Left forelimb (tissue), 1 donor: Measurements from ENCODE around the gene TRANK1.
"Not testable (repeated sequence)": the region's sequence is repeated elsewhere in the genome, so short reads cannot be mapped to it uniquely, and the experiment has no call there.

ENCODE experiments used
- DNase-seq: peaks from one replicate; pipeline ENCODE4 v3.0.0-alpha.2; 2018; ENCODE audit warnings: low spot score

The TRANK1 gene

DNA sequence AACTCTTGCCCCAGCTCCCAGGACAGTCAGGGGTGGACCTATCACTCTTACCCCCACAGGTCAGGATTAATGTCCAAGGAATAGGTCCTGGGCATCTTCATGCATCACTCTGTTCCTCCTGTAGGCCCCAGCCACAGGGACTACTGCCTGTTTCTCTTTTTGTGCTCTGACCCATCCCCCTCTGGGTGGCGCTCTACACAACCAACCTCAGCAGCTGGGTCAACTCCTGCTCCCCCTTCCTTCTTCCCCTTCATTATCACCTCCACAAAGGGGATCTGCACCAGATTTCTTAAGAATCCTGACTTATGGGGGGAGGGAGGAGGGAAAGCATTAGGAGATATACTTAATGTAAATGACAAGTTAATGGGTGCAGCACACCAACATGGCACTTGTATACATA lies 12.2 kb upstream of the TRANK1 start:
- DNase-seq = no peak

DNA sequence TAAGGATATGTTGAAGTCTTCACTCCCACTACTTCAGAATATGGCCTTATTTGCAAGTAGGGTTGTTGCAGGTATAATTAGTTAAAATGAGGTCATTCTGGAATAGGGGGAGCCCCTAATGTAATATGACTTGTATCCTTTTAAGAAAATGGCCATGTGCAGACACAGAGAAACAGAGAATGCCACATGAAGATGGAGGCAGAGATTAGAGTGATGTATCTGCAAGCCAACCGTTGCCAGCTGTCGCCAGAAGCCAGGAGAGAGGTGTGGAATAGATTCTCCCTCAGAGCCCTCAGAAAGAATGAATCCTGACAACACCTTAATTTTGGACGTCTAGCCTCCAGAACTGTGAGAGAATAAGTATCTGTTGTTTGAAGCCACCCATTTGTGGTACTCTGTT lies 11.3 kb upstream of the TRANK1 start:
- no peak for DNase-seq

DNA sequence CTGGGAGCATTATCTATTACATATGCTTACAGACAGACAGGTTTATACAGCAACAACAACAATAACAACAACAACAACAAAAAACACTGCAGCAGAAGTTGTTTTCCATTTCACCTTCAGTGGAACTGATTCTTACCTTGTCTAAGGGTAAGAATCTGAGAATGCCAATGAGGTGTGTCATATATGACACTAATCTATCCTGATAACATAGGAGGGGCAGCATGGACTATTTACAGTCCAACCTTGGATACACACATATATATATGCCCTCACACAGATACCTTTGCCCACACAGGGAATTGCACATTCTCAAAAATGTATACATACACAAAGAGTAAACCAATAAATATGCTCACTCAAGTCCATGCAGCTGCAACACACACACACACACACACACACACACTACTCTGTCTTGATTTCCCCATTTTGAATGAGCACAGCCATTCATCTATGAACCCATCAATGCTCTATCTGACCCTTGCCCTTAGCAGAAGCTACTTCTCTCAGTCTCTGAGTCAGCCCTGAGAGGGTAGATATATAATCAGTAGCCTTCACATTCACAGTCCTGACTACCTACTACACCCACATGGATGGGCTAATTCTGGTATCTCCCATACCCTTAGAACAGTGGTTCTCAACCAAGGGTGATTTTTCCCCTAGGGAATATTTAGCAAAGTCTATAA lies 9.7 kb upstream of the TRANK1 start:
- no peak for DNase-seq

DNA sequence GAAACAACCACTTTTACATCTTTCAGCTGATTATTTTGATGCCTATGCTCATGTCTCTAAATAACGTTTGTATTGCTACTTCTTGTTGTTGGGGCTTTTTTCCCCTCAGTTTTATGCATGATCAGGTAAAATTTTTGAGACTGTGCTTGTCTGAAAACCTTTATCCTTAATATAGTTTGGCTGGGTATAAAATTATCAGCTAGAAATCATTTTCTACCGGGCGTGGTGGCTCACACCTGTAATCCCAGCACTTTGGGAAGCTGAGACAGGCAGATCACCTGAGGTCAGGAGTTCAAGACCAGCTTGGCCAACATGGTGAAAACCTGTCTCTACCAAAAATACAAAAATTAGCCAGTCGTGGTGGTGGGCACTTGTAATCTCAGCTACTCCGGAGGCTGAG lies 3.0 kb upstream of the TRANK1 start:
- not testable (repeated sequence) for DNase-seq

DNA sequence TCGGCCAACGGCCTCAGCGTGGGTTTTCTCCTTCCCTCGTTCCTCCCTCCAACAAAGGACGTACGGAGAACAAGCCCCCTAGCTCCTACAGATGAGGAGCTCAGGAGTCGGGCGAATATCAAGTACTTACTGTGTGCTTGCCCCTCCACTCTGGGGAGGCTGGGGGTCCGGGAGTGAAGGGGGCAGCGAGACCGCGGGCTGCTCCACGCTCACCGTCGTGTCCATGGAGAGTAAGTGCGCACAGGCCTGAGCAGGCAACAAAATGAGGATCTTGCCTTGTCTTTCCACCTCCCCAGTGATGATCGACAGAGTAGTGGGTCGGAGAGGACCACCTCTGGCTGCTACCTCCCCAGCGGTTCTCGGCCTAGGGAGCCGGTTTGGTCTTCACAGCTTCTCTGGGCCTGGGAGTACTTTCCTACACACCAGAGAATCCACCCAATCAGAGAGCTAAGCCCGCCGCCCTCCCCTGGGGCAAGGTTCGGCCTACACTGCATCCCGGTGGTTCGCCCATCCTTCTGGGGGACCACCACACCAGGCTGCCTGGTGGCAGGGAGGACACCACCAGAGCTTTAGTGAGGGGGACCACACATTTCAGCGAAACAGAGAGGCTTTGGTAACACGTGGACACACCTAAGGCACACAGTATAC lies 603 bp upstream of the TRANK1 start:
- no peak for DNase-seq

DNA sequence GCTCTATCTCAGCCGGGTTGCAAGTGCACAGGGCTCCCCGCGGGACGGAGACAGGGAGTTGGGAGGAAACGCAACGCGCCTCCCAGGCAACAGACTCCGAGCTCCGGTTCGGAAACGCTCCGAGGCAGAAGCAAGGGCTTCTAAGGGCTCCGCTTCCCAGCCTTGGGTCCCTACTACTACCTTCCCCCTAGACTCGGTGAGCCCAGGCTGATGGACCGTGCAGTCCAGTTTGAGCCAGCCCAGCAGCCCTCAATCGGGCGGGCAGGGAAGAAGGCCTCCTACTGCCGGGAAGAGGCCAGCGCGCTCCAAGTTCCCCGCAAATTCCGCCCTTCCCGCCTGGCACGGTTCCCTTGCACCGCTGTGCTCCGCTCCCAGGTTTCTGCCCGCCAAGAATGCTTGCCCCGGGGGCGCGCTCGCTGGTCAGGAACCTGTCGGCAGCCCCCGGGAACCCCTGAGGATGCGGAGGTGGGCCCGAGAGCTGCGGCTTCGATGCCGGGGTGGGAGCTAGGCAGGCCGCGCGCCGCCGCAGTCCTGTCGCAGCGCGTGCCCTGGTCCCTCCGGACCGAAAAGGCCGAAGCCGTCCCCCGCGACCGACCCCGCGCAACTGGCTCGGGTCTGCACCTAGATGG lies 728 bp downstream of the TRANK1 start:
- DNase-seq = peak; percentile 86

DNA sequence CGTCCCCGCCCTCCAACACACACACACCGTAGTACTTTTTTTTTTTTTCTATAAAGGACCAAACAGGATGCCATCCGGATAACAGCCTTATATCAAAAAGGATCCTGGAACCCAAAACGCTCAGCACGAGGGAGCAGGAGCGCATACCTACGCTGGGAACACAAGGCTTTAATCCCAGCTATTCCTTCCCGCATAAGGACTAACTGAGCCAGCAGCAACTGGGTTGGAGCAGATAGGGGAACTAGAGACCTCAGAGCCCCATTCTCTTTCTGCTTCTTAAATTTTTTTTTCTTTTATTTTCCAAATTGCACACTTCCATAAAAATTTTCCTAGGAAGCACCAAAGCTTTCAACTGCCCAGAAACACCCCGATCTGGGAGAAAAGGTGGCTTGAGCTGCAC lies 1.3 kb downstream of the TRANK1 start:
- DNase-seq = no peak

DNA sequence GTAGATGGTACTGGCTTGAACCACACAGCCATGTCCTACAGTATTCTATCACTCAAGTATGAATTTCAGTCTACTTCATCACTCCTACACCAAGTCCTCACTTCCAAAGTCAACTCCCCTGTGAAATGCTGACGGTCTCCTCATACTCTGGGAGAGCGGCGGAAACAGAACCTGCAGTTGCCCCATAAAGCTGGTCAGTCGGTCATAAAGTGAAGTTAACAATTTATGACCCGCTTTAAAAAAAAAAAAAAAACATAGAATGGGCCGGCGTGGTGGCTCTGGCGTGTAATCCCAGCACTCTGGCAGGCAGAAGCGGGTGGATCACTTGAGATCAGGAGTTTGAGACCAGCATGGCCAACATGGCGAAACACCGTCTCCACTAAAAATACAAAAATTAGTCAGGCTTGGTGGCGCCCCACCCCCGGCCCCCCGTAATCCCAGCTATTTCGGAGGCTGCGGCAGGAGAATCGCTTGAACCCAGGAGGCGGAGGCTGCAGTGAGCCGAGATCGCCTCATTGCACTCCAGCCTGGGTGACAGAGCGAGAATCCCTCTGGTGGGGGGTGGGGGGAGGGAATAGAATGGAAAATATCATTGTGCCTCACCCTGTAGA lies 2.1 kb downstream of the TRANK1 start:
- DNase-seq = no peak

DNA sequence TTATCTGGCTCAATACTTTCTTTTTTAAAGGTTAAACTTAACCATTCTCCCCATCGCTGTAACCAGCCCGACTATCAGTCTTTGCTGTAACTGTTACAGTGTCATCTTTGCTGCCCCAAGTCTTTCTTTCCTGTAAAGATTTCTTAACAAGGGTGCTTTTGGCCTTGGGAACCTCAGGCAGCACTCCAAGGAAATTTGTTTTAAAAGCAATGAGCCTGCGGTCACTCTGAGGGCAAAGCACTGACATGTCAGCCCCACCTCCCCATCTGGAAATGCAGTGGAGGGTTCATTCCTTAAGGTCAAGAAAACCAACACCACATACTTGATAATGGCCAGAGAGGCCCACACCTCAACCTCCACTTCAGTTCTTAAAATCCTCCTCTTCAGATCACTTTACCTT lies 3.2 kb downstream of the TRANK1 start:
- no peak for DNase-seq

DNA sequence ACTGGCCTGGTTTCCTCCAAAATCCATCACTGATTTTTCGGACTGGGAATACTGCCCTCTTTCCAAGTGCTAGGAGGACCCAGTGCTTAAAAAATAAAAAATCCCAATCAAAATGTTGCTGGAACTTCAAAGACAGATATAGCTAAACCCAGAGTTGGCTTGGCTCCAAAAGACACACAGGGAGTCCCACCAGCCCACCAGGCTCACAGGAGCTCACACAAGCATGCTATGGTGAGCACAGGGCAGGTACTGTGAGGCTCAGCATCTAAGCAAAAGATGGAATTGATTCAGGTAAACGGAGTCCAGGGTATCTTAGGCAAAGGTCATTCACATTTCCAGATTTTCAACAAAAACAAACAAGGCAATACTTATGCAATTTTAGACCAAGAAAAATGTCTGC lies 3.7 kb downstream of the TRANK1 start:
- DNase-seq = no peak

DNA sequence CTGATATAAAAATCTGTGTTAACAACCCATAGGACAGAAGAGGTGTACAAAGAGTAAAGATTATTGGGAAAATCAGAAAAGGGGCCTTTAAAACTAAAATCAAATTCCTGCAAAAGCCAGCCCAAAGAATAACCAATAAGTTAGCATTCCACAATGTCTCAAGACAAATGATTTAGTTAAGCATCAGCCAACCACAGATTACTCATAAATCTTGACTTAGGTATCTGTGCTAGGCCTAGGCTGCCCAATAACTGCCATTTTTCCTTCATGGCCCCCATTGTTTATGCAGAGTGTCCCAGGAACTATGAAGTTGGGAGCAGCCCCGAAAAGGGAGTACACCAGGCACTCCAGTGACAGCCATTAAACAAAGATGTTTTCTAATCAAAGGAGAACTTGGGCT lies 7.4 kb downstream of the TRANK1 start:
- DNase-seq = no peak

DNA sequence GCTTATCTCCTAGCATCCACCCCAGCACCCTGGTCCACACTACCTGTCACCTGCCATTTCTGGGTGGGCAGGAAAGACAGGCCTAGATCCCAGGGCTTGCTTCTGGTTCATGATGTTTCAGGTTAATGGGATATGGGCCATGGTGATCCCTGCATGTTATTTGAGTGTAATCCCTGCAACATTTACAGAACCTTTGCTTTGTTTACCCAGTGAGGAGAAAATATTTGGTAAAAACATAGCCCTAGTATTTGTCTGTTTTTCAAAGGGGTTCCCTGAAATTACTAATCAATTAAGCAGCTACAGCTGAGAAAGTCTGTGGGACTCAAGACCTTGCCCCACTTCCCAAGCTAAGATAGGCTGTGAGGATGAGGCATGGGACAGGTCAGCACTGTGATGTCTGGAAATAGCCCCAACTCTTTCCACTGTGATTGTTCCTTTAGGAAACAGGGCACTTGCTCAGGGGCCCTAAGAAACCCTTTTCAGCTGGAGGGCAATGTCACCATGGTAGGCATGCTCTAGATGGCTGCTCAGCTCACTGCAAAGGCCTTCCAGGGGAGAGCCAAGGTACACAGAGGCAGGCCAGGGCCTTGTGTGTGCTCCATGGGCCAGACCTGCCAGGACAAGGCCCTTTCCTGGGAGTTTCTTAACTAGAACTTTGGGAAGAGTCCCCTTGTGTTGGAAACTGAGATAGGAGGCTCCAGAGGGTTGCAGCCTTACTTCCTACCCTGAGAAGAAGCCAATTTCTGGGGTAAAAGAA lies 11.1 kb downstream of the TRANK1 start:
- DNase-seq = no peak

DNA sequence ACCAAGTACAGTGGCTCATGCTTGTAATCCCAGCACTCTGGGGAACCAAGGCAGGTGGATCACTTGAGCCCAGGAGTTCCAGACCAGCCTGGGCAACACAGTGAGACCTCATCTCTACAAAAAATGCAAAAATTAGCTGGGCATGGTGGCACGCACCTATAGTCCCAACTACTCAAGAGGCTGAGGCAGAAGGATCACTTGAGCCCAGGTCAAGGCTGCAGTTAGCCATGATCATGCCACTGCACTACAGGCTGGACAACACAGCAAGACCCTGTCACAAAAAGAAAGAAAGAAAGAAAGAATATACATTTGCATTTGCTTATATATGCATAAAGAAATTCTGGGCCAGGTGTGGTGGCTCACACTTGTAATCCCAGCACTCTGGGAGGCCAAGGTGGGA lies 13.4 kb downstream of the TRANK1 start:
- not testable (repeated sequence) for DNase-seq

DNA sequence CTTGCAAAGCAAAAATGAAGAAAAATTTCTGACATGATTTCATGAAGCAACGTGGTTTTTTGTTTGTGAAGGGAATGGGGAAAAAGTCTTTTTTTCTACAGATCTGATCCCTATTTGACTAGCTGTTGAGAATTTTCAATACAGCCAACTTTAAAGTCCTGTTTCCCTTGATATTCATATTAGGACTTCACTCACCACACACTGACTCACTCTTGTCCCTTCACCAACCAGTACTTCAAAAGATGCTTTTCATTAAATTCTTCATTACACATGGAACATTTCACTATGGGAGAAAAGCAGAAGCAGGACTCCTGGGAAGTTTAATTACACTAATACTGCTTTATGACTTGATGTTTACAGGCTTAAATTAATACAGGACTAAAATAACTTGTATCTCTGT lies 16.6 kb downstream of the TRANK1 start:
- no peak for DNase-seq

DNA sequence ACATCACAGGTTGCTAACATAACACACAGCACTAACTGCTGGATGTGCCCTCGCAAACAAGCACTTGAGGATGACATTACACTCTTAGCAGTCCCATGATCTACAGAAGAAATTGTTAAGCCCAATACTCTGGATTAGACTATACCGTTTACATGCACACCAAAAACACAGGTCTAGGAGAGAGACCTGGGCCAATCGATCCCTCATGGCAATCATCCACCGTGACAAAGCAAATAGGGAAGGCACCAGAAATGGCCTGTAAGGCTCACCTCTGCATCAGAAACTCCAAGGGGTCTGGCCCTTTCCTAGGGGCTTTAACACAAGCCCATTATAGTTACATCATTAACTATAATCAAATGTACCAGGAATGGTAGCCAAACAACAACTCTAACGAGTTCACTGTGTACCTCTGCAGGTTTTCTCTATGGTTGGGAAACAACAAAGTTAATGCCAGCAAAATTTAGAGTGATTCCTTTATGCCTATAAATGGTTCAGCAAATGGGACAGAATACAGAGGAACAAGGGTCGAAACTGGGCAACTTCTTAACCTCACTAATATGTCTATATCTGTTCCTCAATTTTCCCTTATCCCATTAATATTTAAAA lies 18.5 kb downstream of the TRANK1 start:
- DNase-seq = no peak

DNA sequence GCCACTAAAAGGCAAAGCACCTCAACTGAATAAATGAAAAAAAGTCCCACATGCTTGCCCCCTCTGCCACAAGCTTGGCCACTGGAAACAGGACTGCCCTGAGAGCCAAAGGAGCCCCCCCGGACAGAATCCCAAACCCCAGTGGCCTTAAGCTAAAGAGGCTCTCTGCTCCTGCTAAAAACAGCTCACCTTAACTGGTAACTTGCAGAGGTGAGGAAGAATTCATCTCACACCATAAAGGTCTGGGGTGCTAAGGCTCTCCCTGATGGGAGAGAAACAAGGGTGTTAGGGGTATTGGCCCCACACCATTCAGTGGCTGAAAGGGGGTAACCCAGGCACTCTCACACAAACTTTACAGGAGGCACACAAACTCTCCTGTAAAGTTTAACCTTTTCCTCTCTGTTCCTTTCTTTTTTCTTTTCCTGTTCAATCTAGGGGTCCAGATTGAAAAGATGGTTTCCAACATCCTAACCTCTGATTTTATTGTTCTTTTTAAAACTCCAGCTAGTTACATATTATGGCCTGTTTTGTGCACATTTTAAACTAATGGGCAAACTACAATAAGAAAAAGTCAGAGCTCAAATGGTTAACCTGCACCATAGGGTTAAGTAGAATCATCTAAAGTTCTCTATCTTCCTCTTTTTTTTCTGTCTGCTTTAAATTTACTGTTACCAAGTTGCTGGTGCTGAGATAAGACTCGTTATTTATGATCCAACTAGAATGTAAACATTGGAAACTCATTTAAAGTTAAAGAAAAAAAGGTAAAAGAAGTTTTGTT lies 19.9 kb downstream of the TRANK1 start:
- DNase-seq = no peak

DNA sequence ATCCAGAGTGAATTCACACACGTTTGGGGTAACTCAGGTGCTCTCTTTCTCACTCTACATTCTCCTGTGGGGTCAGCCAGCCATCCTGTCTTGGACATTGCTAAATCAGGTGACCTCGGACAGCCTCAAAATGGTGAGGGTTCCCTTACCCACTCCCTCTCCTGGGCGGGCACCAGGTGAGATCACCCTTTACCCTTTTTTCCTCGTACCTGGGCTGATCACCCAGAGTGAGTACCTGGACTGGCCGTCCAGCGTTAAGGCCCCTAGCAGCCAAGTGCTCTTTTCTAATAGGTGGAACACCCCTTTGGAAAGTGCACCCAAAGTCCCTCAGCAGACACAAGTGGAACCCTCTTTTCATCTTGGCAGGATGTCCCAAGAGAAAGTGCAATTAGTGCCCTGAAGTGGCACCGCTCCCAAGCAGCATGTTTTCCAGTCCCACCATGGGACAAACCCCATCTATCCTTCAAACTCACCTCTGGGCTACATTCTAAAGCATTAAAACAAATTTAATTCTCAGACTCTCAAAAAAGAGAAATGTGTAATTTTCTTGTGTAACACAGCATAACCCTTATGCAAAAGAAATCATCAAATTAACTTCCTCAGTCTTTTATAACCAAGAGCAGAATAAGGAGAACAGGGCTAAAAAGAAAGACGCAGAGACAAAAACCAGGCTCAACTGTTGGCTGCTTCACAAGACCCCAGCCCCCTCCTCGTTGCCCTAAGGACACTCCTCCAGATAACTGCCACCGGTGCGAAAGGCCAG lies 20.7 kb downstream of the TRANK1 start:
- DNase-seq = no peak

DNA sequence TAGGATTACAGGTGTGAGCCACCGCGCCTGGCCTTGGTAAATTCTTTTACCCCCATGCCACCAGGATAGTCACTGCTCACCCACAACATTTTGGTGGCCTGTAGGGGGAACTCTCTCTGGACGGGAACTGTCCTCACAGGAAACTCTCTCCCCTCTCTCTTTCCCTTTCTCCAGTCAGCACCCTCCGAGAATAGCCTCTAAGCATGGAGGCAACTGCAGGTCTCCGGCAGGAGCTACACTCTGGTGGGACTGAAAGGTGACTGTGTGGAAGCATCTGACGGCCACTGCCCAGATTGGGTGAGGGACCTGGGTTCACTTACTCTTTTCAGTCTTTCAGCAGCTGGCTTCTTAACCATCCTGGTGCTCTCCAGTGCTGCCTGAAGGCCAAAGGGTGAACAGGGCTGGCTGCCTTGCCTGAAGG lies 21.3 kb downstream of the TRANK1 start:
- DNase-seq = no peak

DNA sequence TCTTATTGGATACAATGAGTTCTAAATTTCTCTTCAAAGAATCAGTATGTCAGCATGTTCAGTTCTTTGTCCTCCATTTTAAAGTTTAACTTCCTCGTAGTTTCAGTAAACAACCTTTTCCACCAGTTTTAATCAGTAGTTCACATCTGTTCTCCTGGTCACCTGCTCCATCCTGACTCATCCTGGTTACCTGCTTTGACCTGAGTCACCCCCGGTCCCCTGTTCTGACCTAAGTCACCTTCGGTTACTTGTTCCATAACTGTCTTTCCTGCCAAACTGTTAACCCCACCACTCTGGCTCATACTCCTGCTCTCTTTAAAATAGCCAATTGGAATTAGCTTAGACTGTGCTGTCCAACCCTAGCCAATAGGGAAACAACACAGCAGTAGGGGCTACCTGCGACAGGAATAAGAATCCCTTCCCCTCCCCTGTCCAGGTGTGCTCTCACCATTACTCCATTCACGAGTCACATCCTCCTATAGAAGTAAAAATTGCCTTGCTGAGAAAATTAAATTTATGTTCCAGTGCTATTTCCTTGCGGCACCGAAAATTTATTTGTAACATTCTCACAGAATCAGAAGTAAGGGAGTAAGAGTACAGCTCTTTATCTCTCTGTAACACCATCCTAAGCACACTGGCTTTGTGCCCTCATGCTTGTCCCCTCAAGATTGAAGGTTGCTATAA lies 23.8 kb downstream of the TRANK1 start:
- no peak for DNase-seq
